GM12865 (cell line): Measurements from ENCODE around the gene KRR1.

Experiments
- DNase-seq: peaks from one replicate; pipeline ENCODE4 v3.0.0; 2010; ENCODE audit warnings: low read depth
- H3K4me3 ChIP-seq: 2 replicates; pipeline ENCODE4 v1.5.1; 2011; ENCODE audit warnings: mild to moderate bottlenecking, low read depth, low read length, control low read depth
- TF ChIP-seq, protein P1 (sequence below): IDR thresholded peaks from 2 replicates; pipeline ENCODE4 v1.5.1; 2011; ENCODE audit warnings: low read length, control low read depth, low read depth, inconsistent platforms; ENCODE audit not compliant: insufficient read depth; ENCODE audit errors: missing control alignments

Gene KRR1

DNA sequence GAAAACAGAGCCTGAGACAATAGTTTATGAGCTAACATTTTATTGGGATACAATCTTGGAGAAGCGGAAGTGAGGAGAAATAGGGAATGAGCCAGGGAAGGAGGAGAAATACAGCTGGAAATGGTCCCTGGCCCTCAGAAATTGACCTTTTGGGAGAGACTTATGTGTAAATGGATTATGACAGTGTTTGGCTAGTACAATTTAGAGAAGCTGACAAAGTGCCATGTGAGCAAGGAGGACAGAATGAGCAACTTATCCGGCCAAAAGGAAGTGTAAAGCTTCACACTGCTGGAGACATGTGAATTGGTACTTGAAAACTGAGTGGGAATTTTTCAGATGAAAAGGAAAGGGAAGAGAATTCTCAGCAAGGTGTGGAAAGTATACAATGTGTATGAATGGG lies 28.0 kb downstream of the KRR1 start:
- H3K4me3 ChIP-seq, result no peak overlapping the region
- TF ChIP-seq, protein P1, sequence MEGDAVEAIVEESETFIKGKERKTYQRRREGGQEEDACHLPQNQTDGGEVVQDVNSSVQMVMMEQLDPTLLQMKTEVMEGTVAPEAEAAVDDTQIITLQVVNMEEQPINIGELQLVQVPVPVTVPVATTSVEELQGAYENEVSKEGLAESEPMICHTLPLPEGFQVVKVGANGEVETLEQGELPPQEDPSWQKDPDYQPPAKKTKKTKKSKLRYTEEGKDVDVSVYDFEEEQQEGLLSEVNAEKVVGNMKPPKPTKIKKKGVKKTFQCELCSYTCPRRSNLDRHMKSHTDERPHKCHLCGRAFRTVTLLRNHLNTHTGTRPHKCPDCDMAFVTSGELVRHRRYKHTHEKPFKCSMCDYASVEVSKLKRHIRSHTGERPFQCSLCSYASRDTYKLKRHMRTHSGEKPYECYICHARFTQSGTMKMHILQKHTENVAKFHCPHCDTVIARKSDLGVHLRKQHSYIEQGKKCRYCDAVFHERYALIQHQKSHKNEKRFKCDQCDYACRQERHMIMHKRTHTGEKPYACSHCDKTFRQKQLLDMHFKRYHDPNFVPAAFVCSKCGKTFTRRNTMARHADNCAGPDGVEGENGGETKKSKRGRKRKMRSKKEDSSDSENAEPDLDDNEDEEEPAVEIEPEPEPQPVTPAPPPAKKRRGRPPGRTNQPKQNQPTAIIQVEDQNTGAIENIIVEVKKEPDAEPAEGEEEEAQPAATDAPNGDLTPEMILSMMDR, result no peak
- DNase-seq, result no peak

DNA sequence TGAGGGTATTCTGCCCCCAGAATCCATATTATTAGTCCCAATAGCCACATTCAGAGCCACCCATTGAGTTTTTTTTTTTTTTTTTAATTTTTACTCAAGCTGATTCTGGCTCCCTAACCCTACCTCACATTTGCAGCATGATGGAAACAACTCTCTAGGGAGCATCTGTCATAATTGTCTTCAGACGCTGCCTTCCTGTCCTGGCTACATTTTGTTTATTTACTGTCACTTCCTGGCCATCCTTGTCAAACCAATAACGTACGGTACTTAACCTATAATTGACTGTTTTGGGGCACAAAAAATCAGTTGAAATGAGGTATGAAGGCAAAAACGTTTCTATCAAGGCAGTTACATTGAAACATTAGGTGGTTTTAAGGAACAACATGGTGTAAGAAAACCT lies 28.8 kb downstream of the KRR1 start:
- peak overlapping the region; percentile 85 for H3K4me3 ChIP-seq
- TF ChIP-seq, protein P1, result no peak
- peak; percentile 51 for DNase-seq

DNA sequence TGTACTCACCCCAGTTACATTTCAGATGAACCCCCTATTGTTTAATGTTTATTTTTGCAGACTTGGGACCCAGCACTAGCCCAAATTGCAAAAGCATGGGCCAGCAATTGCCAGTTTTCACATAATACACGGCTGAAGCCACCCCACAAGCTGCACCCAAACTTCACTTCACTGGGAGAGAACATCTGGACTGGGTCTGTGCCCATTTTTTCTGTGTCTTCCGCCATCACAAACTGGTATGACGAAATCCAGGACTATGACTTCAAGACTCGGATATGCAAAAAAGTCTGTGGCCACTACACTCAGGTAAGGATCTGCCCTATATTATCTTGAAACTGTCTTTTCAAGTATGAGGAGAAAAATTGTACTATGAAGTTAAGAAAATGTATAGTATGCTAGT lies 29.6 kb downstream of the KRR1 start:
- TF ChIP-seq, protein P1, result no peak
- peak overlapping the region; percentile 85 for H3K4me3 ChIP-seq
- no peak for DNase-seq

DNA sequence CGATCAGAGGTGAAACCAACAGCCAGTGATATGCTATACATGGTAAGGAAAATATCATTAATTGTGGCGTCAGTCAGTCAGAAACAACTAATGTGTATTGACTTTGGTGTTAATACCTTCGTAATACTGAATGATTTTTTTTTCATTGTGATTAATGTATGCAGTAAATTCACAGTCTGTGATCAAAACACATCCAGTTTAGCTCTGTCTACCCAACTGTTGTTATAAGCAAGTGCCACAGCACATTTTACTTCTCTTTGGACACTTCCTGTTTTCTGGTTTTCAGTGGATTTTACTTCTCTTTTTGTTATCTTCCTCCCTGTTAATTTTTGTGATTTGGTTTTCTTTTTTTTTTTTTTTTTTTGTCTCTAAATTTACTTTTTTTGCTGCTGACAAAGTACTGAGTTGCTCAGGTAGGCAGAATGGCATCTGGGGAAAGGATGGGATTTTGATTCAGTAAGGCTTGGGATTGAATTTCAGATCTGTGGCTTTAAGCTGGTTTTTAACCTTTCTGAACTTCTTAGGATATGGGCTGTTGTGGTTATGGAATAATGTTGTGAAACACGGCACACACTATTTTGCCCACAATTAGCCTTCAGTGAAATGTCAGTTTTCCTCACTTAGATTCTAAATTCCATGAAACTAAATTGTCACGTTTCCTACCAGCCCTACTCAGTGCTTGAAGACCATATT lies 30.2 kb downstream of the KRR1 start:
- TF ChIP-seq, protein P1, result no peak
- peak overlapping the region; percentile 85 for H3K4me3 ChIP-seq
- peak; percentile 33 for DNase-seq

DNA sequence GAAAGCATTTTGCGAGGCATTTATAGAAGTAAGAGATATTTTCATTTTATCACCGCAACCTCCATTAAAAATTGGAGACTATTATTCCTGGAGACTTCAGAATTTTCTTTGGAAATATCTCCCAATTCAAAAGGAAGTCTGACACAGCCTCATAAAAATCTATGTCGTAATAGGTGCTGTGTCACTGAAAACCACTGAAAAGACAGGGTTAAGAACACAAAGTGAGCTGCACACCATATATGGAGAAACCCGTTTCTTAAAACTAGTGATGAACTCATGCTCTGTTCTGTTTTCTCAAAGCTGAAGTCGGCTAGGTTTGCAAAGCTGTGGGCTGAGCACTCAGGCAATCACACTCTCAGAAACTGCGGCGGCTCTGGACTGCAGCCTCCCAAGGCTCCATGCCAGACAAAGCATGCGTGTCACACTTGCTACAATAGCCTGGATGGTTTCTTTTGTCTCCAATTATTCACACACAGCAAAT lies 30.9 kb downstream of the KRR1 start, which contains the start of gene GLIPR1:
TSS of gene GLIPR1 (plus strand) at position 287 of the 481 bp plus-strand sequence. CDS start at position 413, 126 bp downstream.
- peak within 1 kb of the TSS; percentile 85 for H3K4me3 ChIP-seq
- TF ChIP-seq, protein P1, result no peak
- peak; percentile 91 for DNase-seq

DNA sequence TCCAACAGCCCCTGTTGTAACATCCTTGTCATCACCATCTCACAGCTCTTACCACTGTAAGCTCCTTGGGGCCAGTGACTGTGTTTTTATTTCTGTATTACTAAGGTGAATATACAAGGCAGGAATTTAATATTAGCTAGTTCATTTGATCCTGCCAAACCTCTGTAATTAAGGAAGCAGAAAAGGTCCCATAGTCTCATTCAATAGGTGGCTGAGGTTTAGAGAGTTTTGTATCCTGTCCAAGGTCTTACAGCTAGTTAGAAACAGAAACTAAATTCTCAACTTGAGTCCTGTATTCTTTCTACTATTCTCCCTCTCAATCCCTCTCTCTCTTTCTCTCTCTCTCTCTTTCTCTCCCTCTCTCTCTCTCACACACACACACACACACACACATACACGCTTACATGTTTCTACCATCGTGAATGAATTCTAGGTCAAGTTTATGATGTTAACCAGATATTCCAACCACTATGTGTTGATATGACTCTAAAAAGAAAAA lies 31.4 kb downstream of the KRR1 start:
- TF ChIP-seq, protein P1, result no peak
- peak overlapping the region; percentile 85 for H3K4me3 ChIP-seq
- DNase-seq, result peak; percentile 60
